Activated T-cell treated with anti-CD3 and anti-CD28 coated beads, Interleukin-2, amount 50 U/mL, for 4 hours (primary cell): ENCODE data around the gene DDX3Y. TPM values are rescaled to one million over a fixed set of nuclear protein-coding genes. Genes with fewer than 3 reads are reported as not detected.

Source experiments
- ATAC-seq, 2 donors: fragments of 200-7000 bp; cut with Tn5 transposase; one replicate each; pipeline ENCODE4 v1.10.0; 2021
- DNase-seq: peaks from one replicate; pipeline ENCODE4 v3.0.0-alpha.2; 2020
- H3K27me3 Mint-ChIP-seq: one replicate; pipeline ENCODE4 v1.8.0; 2021; ENCODE audit warnings: low read depth, mixed read lengths
- H3K36me3 Mint-ChIP-seq: one replicate; pipeline ENCODE4 v1.8.0; 2022; ENCODE audit warnings: mixed read lengths; ENCODE audit not compliant: insufficient read depth
- H3K4me1 Mint-ChIP-seq: one replicate; pipeline ENCODE4 v1.8.0; 2021; ENCODE audit warnings: low read depth, mixed read lengths
- H3K4me3 Mint-ChIP-seq: one replicate; pipeline ENCODE4 v1.8.0; 2021; ENCODE audit warnings: mild to moderate bottlenecking, moderate library complexity, mixed read lengths
- H3K9me3 Mint-ChIP-seq: one replicate; pipeline ENCODE4 v1.8.0; 2021; ENCODE audit warnings: mixed read lengths
- total RNA-seq, 3 donors: library from RNA; stranded (reverse); gene quantifications; one replicate each; pipeline ENCODE4 v1.2.1, GENCODE V29; 2021

Gene DDX3Y
- total RNA-seq: 100 to 1,000 TPM in 2 of 3 donors, under 1 TPM in 1; 0.32 to 111 (median 108) TPM

- Mint-ChIP-seq H3K9me3 (no peaks in the 10 kb centered on the region), H3K36me3 (peaks cover 16% of the 10 kb centered on the region)
These were observed at the start of gene DDX3Y for GRCh38 chrY:12904618-12905516. Gene DDX3Y (plus strand): TSS chrY:12904868. CDS start chrY:12904937, 69 bp downstream.

GRCh38 chrY:12855791-12856275 lies 48.8 kb upstream of the DDX3Y start:
- DNase-seq: no peak
- no peaks in the 10 kb centered on the region for H3K9me3 Mint-ChIP-seq
- no peaks in the 10 kb centered on the region for H3K27me3 Mint-ChIP-seq
- peaks cover 20% of the 10 kb centered on the region for H3K36me3 Mint-ChIP-seq
- H3K4me1 Mint-ChIP-seq: no peaks in the 10 kb centered on the region
- no peak for ATAC-seq
- H3K4me3 Mint-ChIP-seq: no peak overlapping the region

More at GRCh38 chrY:12904618-12905516, at the start of gene DDX3Y:
- Mint-ChIP-seq H3K27me3 (no peaks in the 10 kb centered on the region), H3K4me1 (peaks cover 18% of the 10 kb centered on the region), H3K4me3 (peak within 1 kb of the TSS; percentile 99)
- peak in 1 of 2 donors; percentile 94 for ATAC-seq
- no peak for DNase-seq

GRCh38 chrY:12867960-12868359 lies 36.7 kb upstream of the DDX3Y start:
- Mint-ChIP-seq H3K4me1 (no peaks in the 10 kb centered on the region), H3K9me3 (no peaks in the 10 kb centered on the region), H3K36me3 (no peaks in the 10 kb centered on the region), H3K4me3 (no peak overlapping the region), H3K27me3 (no peaks in the 10 kb centered on the region)
- ATAC-seq (no peak), DNase-seq (no peak)

- peaks cover 1% of the 10 kb centered on the region for H3K27me3 Mint-ChIP-seq
- DNase-seq (no peak), ATAC-seq (no peak)
- no peaks in the 10 kb centered on the region for H3K4me1 Mint-ChIP-seq
- no peaks in the 10 kb centered on the region for H3K36me3 Mint-ChIP-seq
- H3K4me3 Mint-ChIP-seq: no peak overlapping the region
- H3K9me3 Mint-ChIP-seq: no peaks in the 10 kb centered on the region
These were observed 7.7 kb upstream of the DDX3Y start for GRCh38 chrY:12896973-12897372.

- no peak for ATAC-seq
- no peaks in the 10 kb centered on the region for H3K27me3 Mint-ChIP-seq
- no peaks in the 10 kb centered on the region for H3K9me3 Mint-ChIP-seq
- H3K4me3 Mint-ChIP-seq: no peak overlapping the region
- no peaks in the 10 kb centered on the region for H3K36me3 Mint-ChIP-seq
- H3K4me1 Mint-ChIP-seq: no peaks in the 10 kb centered on the region
- DNase-seq: no peak
These were observed 6.1 kb upstream of the DDX3Y start for GRCh38 chrY:12898604-12899003.

GRCh38 chrY:12905517-12905872 lies 827 bp downstream of the DDX3Y start:
- Mint-ChIP-seq H3K4me1 (peaks cover 23% of the 10 kb centered on the region), H3K27me3 (no peaks in the 10 kb centered on the region), H3K4me3 (peak overlapping the region; percentile 99), H3K9me3 (no peaks in the 10 kb centered on the region), H3K36me3 (peaks cover 22% of the 10 kb centered on the region)
- DNase-seq (no peak), ATAC-seq (peak in 1 of 2 donors; percentile 70)

- Mint-ChIP-seq H3K4me1 (peaks cover 23% of the 10 kb centered on the region), H3K27me3 (no peaks in the 10 kb centered on the region), H3K9me3 (no peaks in the 10 kb centered on the region), H3K36me3 (peaks cover 22% of the 10 kb centered on the region), H3K4me3 (peak overlapping the region; percentile 99)
- DNase-seq (no peak), ATAC-seq (no peak)
These were observed 1.2 kb downstream of the DDX3Y start for GRCh38 chrY:12905895-12906294.

GRCh38 chrY:12913541-12913940 lies 8.9 kb downstream of the DDX3Y start:
- Mint-ChIP-seq H3K9me3 (no peaks in the 10 kb centered on the region), H3K27me3 (no peaks in the 10 kb centered on the region), H3K36me3 (peaks cover 37% of the 10 kb centered on the region), H3K4me3 (no peak overlapping the region), H3K4me1 (peaks cover 21% of the 10 kb centered on the region)
- ATAC-seq: no peak
- DNase-seq: no peak

- no peak overlapping the region for H3K4me3 Mint-ChIP-seq
- no peaks in the 10 kb centered on the region for H3K36me3 Mint-ChIP-seq
- H3K27me3 Mint-ChIP-seq: no peaks in the 10 kb centered on the region
- no peak for ATAC-seq
- H3K4me1 Mint-ChIP-seq: no peaks in the 10 kb centered on the region
- no peaks in the 10 kb centered on the region for H3K9me3 Mint-ChIP-seq
- DNase-seq: no peak
These were observed 23.4 kb downstream of the DDX3Y start for GRCh38 chrY:12928043-12928442.

- Mint-ChIP-seq H3K4me1 (no peaks in the 10 kb centered on the region), H3K4me3 (no peak overlapping the region), H3K27me3 (no peaks in the 10 kb centered on the region), H3K36me3 (no peaks in the 10 kb centered on the region), H3K9me3 (no peaks in the 10 kb centered on the region)
- DNase-seq: no peak
- no peak for ATAC-seq
These were observed 37.3 kb downstream of the DDX3Y start for GRCh38 chrY:12941725-12942687.

Other genes with a start within 250 kb of the DDX3Y start
- 1 to 10 TPM in 2 of 3 donors, not detected in 1; 6.8 to 10.0 TPM for gene USP9Y, start 203.6 kb upstream of the DDX3Y start, total RNA-seq